HEK293T (cell line): Measurements from ENCODE around the gene ADAMTS15.

Experiments
- HDGF ChIP-seq: fragments of 450-650 bp; IDR thresholded peaks from 2 replicates; pipeline ENCODE4 v1.6.1; 2017; ENCODE audit warnings: antibody characterized with exemption, borderline replicate concordance
- NFRKB ChIP-seq: fragments of 450-650 bp; IDR thresholded peaks from 2 replicates; pipeline ENCODE4 v1.6.1; 2016; ENCODE audit warnings: mild to moderate bottlenecking, moderate library complexity
- SUZ12 ChIP-seq: fragments of 450-650 bp; IDR thresholded peaks from 2 replicates; pipeline ENCODE4 v1.6.1; 2016; ENCODE audit warnings: mild to moderate bottlenecking
- TARDBP ChIP-seq: fragments of 450-650 bp; IDR thresholded peaks from 2 replicates; pipeline ENCODE4 v1.6.1; 2016

DNA sequence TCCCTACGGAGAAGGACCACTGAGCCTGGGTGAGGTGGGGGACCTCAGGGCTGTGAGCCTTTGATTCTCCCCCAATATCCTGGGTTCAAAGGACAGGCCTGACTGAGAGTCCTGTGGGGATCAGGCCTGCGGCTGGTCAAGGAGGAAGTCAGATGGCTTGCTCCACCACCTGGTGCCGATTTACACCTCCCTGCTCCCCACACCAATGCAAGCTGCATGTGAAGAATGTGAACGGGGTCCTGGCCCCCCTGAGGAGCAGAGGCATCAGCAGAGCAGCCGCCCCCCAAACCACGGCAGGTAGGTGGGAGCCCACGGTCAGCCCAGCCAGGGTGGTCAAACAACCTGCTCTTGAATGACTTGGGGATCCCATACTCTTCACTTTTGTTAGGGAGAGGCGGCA lies 26.7 kb upstream of the ADAMTS15 start:
- TF ChIP-seq SUZ12 = no peak
- no peak for TF ChIP-seq TARDBP
- no peak for TF ChIP-seq HDGF
- TF ChIP-seq NFRKB = no peak
